Sigmoid colon (tissue), 4 donors: Measurements from ENCODE around the gene ASIC3.
A peak's percentile ranks its signal among the peaks of the same experiment; 100 is the strongest.

Experiments used
- CTCF ChIP-seq, 4 experiments: fragments of 450-650 bp in 3 of 4; fragments of 200-600 bp in 1 of 4; IDR thresholded peaks; one replicate each; pipeline ENCODE4 v1.5.1; 2016 to 2019; ENCODE audit warnings: antibody characterized with exemption in 4 of 4, mild to moderate bottlenecking in 3 of 4, moderate library complexity in 2 of 4
- EP300 ChIP-seq, 4 donors: sonication (generic); formaldehyde crosslinking; IDR thresholded peaks; one replicate each; pipeline ENCODE4 v1.6.1; 2017; ENCODE audit warnings: antibody characterized with exemption in 4 of 4
- POLR2A ChIP-seq, 2 donors: fragments of 450-650 bp; IDR thresholded peaks; one replicate each; pipeline ENCODE4 v1.6.1; 2016; ENCODE audit warnings: antibody characterized with exemption in 2 of 2, mild to moderate bottlenecking in 2 of 2, moderate library complexity in 2 of 2
- POLR2AphosphoS5 ChIP-seq, 4 donors: sonication (generic); formaldehyde crosslinking; IDR thresholded peaks; one replicate each; pipeline ENCODE4 v1.6.1; 2017; ENCODE audit warnings: antibody characterized with exemption in 4 of 4

GRCh38 chr7:151057506-151057988 is 9.2 kb downstream of the ASIC3 start, which contains the start of gene CDK5:
- peak in 1 of 4 experiments; percentile 5 for TF ChIP-seq CTCF (IDR thresholded peaks at IDR 0.05)
- TF ChIP-seq EP300 (IDR thresholded peaks at IDR 0.05), result no peak
- TF ChIP-seq POLR2A (IDR thresholded peaks at IDR 0.05), result no peak
- TF ChIP-seq POLR2AphosphoS5 (IDR thresholded peaks at IDR 0.05), result no peak
